Upper lobe of left lung (tissue), 6 donors: Measurements from ENCODE around the gene TLE2. TPM values are rescaled to one million over a fixed set of nuclear protein-coding genes. Genes with fewer than 3 reads are reported as not detected.
"Not testable (repeated sequence)": the region's sequence is repeated elsewhere in the genome, so short reads cannot be mapped to it uniquely, and the experiment has no call there.

Experiments used
- ATAC-seq, 2 donors: fragments of 200-7000 bp; cut with Tn5 transposase; one replicate each; pipeline ENCODE4 v1.9.1; 2022; ENCODE audit warnings: mild to moderate bottlenecking in 2 of 2, moderate library complexity in 2 of 2; ENCODE audit not compliant: low FRiP score in 2 of 2
- DNase-seq, 2 donors: peaks; one replicate each; pipeline ENCODE4 v3.0.0-alpha.2; 2019 to 2020
- H3K27ac ChIP-seq, 4 donors: fragments of 200-600 bp; sonication (generic); one replicate each; pipeline ENCODE4 v1.5.1; 2016 to 2019
- H3K27me3 ChIP-seq, 4 donors: fragments of 200-600 bp; sonication (generic); one replicate each; pipeline ENCODE4 v1.5.1; 2017 to 2019
- H3K36me3 ChIP-seq, 4 donors: fragments of 200-600 bp; sonication (generic); one replicate each; pipeline ENCODE4 v1.5.1; 2016 to 2019
- H3K4me1 ChIP-seq, 4 donors: fragments of 200-600 bp; sonication (generic); one replicate each; pipeline ENCODE4 v1.5.1; 2018 to 2019
- H3K4me3 ChIP-seq, 4 donors: fragments of 200-600 bp; sonication (generic); one replicate each; pipeline ENCODE4 v1.5.1; 2017 to 2019; ENCODE audit warnings: mild to moderate bottlenecking in 2 of 4, moderate library complexity in 1 of 4
- H3K9me3 ChIP-seq, 4 donors: fragments of 200-600 bp; sonication (generic); one replicate each; pipeline ENCODE4 v1.5.1; 2018 to 2019
- EP300 ChIP-seq, 4 donors: sonication (generic); formaldehyde crosslinking; IDR thresholded peaks; one replicate each; pipeline ENCODE4 v1.5.1; 2017; ENCODE audit warnings: antibody characterized with exemption in 4 of 4, control low read depth in 2 of 4
- POLR2A ChIP-seq, 4 donors: fragments of 450-650 bp; IDR thresholded peaks; one replicate each; pipeline ENCODE4 v1.5.1; 2016 to 2017; ENCODE audit warnings: antibody characterized with exemption in 4 of 4, mild to moderate bottlenecking in 2 of 4
- POLR2AphosphoS5 ChIP-seq, 2 donors: sonication (generic); formaldehyde crosslinking; IDR thresholded peaks; one replicate each; pipeline ENCODE4 v1.5.1; 2017; ENCODE audit warnings: antibody characterized with exemption in 2 of 2
- WGBS, 2 donors: methylation state at CpG; one replicate each; pipeline ENCODE4 v1.1.5; 2017 to 2018; 5-methylcytosine and 5-hydroxymethylcytosine counted together
- total RNA-seq, 6 donors: library from RNA; depleted of rRNA in 4 of 6; stranded (reverse); fragments of >200 nt in 4 of 6; gene quantifications; one replicate each; pipeline versions ENCODE4 v1.1.0 to v1.2.1, GENCODE V29; 2016 to 2021
- TF ChIP-seq, protein P1 (sequence below), 6 experiments: fragments of 450-650 bp in 4 of 6; fragments of 200-600 bp in 2 of 6; sonication (generic) in 2 of 6; IDR thresholded peaks; one replicate each; pipeline ENCODE4 v1.5.1; 2016 to 2019; ENCODE audit warnings: antibody characterized with exemption in 6 of 6
- donor health status: DM: no; HTN: no; CAD: no; lungs with moderate emphysema.
- donor health status: DM: no; HTN: yes; CAD: no; lungs with severe emphysema.

Gene TLE2
- total RNA-seq, 6 donors from 2014 or later, result 35.0 to 115 (median 56.0) TPM

DNA sequence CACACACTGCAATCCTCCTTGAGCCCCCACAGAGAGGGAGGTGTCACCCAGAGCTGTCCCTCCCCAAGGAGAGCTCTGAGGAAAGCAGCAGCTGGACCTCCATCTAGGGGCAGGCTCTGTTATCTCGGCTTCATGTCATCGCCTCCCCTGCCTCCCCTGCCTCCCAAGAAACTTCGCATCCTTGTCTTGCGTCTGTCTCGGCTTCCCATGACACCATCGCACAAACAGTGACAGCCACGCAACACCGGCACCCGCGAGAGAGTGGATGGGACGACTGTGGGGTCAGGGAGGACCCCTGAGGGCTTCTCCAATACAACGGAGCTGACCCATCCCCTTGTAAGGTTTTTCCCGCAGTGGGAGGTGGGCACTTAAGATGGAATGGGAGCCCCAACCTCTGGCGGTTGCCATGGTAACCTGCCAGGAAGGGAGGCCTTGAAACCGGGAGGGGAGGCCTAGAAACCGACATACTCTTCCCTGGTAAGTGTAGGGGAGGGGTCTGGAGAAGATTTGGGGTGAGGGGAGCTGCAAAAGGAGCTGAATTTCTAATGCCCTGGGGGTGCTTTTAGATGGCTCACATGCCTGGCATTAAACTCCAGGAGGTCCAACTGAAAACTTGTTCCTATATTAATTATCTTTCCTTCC is 16.3 kb downstream of the TLE2 start:
- 79% methylated on average over 16 of the region's 16 CpGs for WGBS, 2 donors
- Histone ChIP-seq H3K36me3 (peaks cover 0 to 88% (median 42%) of the 10 kb centered on the region in 4 donors), H3K9me3 (no peaks in the 10 kb centered on the region), H3K27ac (no peak overlapping the region), H3K27me3 (no peaks in the 10 kb centered on the region), H3K4me3 (no peak overlapping the region), H3K4me1 (no peaks in the 10 kb centered on the region)
- no peak for ATAC-seq
- no peak for DNase-seq
- no peak for TF ChIP-seq EP300 (IDR thresholded peaks at IDR 0.05)
- no peak for TF ChIP-seq POLR2AphosphoS5 (IDR thresholded peaks at IDR 0.05)
- TF ChIP-seq, protein P1, sequence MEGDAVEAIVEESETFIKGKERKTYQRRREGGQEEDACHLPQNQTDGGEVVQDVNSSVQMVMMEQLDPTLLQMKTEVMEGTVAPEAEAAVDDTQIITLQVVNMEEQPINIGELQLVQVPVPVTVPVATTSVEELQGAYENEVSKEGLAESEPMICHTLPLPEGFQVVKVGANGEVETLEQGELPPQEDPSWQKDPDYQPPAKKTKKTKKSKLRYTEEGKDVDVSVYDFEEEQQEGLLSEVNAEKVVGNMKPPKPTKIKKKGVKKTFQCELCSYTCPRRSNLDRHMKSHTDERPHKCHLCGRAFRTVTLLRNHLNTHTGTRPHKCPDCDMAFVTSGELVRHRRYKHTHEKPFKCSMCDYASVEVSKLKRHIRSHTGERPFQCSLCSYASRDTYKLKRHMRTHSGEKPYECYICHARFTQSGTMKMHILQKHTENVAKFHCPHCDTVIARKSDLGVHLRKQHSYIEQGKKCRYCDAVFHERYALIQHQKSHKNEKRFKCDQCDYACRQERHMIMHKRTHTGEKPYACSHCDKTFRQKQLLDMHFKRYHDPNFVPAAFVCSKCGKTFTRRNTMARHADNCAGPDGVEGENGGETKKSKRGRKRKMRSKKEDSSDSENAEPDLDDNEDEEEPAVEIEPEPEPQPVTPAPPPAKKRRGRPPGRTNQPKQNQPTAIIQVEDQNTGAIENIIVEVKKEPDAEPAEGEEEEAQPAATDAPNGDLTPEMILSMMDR (IDR thresholded peaks at IDR 0.05), result no peak
- TF ChIP-seq POLR2A (IDR thresholded peaks at IDR 0.05), result no peak

DNA sequence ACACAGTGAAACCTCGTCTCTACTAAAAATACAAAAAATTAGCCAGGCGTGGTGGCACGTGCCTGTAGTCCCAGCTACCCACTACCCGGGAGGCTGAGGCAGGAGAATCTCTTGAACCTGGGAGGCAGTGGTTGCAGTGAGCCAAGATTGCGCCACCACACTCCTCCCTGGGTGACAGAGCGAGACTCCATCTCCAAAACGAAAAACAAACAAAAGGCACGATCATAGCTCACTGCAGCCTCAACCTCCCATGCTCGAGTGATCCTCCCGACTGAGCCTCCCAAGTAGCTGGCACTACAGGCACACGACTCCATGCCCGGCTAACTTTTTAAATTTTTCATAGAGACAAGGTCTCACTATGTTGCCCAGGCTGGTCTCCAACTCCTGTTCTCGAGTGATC is 17.0 kb downstream of the TLE2 start:
- H3K9me3 ChIP-seq, H3K4me3 ChIP-seq, ATAC-seq, H3K27ac ChIP-seq, H3K27me3 ChIP-seq, DNase-seq, H3K4me1 ChIP-seq: not testable (repeated sequence)
- WGBS, 2 donors, result 76 to 83% methylated on average over 13 of the region's 13 CpGs
- peaks cover 0 to 91% (median 45%) of the 10 kb centered on the region in 4 donors for H3K36me3 ChIP-seq

DNA sequence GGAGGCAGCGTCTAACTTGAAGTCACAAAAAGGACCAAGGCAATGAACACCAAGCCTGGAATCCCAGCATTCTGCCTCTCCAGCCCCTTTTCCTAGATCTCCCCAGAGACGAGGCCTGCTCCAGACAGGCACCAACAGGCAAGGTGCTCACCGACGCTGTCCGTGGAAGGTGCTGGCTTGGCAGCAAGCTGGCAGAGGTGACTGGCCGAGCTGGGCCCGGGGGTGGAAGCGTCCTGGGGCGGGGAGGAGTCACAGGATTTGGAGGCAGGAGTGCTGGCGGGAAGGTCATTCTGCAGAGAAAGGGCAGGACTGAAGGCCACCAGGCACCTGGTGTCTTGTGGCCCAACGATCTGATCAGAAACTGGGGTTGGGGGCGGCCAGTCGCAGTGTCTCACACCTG is 18.2 kb downstream of the TLE2 start:
- ATAC-seq (no peak), DNase-seq (peak in 1 of 2 donors; percentile 47)
- no peaks in the 10 kb centered on the region for H3K27me3 ChIP-seq
- H3K4me1 ChIP-seq, result no peaks in the 10 kb centered on the region
- TF ChIP-seq POLR2A (IDR thresholded peaks at IDR 0.05) (no peak), EP300 (IDR thresholded peaks at IDR 0.05) (no peak), POLR2AphosphoS5 (IDR thresholded peaks at IDR 0.05) (no peak)
- TF ChIP-seq, protein P1 (IDR thresholded peaks at IDR 0.05), result no peak
- no peak overlapping the region for H3K4me3 ChIP-seq
- no peaks in the 10 kb centered on the region for H3K9me3 ChIP-seq
- WGBS, 2 donors, result 87 to 94% methylated on average over 10 to 13 of the region's 13 CpGs
- no peak overlapping the region for H3K27ac ChIP-seq
- H3K36me3 ChIP-seq, result peaks cover 0 to 96% (median 50%) of the 10 kb centered on the region in 4 donors

DNA sequence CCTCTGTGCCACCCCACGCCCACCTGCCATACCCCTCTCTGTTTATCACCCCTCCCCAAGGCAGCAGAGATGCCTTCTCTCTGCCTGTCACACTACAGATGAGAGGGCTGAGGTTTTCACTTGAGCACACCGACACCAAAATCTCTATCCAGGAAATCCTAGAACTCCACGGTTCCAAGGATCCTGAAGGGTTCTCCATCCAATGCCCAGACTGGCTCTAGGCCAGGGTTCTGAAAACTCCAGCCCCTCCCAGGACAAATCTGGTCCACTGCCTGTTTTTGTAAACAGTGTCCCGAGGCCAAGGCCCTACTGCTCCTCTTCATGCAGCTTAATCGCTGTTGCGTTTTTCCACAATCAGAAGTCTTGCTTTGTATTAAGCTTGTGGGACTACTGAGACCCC is 20.1 kb downstream of the TLE2 start:
- 75 to 90% methylated on average over 6 of the region's 6 CpGs for WGBS, 2 donors
- TF ChIP-seq, protein P1 (IDR thresholded peaks at IDR 0.05), result no peak
- no peak for TF ChIP-seq POLR2A (IDR thresholded peaks at IDR 0.05)
- TF ChIP-seq POLR2AphosphoS5 (IDR thresholded peaks at IDR 0.05), result no peak
- TF ChIP-seq EP300 (IDR thresholded peaks at IDR 0.05), result no peak
- Histone ChIP-seq H3K4me1 (no peaks in the 10 kb centered on the region), H3K27me3 (no peaks in the 10 kb centered on the region), H3K9me3 (no peaks in the 10 kb centered on the region), H3K27ac (no peak overlapping the region), H3K4me3 (no peak overlapping the region), H3K36me3 (peaks cover 0 to 97% (median 54%) of the 10 kb centered on the region in 4 donors)
- no peak for ATAC-seq
- DNase-seq, result no peak

DNA sequence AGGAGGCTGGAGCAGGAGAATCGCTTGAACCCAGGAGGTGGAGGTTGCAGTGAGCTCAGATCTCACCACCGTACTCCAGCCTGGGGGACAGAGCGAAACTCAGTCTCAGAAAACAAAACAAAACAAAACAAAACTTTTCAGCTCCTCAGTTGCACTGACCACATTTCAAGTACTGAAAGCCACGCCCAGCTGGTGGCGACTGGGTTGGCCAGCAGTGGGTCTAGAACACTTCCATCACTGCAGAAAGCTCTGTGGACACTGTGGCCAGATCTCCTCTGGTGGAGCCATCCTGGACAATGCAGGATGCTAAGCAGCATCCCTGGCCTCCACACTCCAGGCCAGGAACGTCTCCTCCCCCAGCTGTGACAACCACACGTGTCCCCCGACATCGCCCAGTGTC is 21.1 kb downstream of the TLE2 start:
- Histone ChIP-seq H3K27me3 (no peaks in the 10 kb centered on the region), H3K27ac (no peak overlapping the region), H3K4me1 (no peaks in the 10 kb centered on the region), H3K9me3 (no peaks in the 10 kb centered on the region), H3K36me3 (peaks cover 0 to 94% (median 49%) of the 10 kb centered on the region in 4 donors), H3K4me3 (no peak overlapping the region)
- TF ChIP-seq POLR2AphosphoS5 (IDR thresholded peaks at IDR 0.05) (no peak), EP300 (IDR thresholded peaks at IDR 0.05) (no peak), POLR2A (IDR thresholded peaks at IDR 0.05) (no peak)
- TF ChIP-seq, protein P1 (IDR thresholded peaks at IDR 0.05), result no peak
- WGBS, 2 donors, result 83 to 90% methylated on average over 9 of the region's 9 CpGs
- ATAC-seq (no peak), DNase-seq (no peak)
